Measurements from ENCODE around the gene DKK3.

DKK3 gene

GRCh38 chr11:12029738-12030363, 21.4 kb upstream of the DKK3 start:
- DNase-seq = no peak

- DNase-seq = no peak
These were observed 20.7 kb upstream of the DKK3 start for GRCh38 chr11:12029119-12029518.

- no peak for DNase-seq
These were observed 19.9 kb upstream of the DKK3 start for GRCh38 chr11:12028303-12028702.

GRCh38 chr11:12026331-12027211, 18.1 kb upstream of the DKK3 start:
- DNase-seq = no peak

GRCh38 chr11:12024254-12024926, 16.0 kb upstream of the DKK3 start:
- DNase-seq = no peak

GRCh38 chr11:12023015-12023414, 14.6 kb upstream of the DKK3 start:
- DNase-seq = no peak

- no peak for DNase-seq
These were observed 12.1 kb upstream of the DKK3 start for GRCh38 chr11:12020546-12020945.

- no peak for DNase-seq
These were observed 11.5 kb upstream of the DKK3 start for GRCh38 chr11:12019866-12020416.

GRCh38 chr11:12019337-12019736, 10.9 kb upstream of the DKK3 start:
- no peak for DNase-seq

- no peak for DNase-seq
These were observed 9.5 kb upstream of the DKK3 start for GRCh38 chr11:12017865-12018453.

- DNase-seq = no peak
These were observed 8.8 kb upstream of the DKK3 start for GRCh38 chr11:12017243-12017678.

- no peak for DNase-seq
These were observed 7.8 kb upstream of the DKK3 start for GRCh38 chr11:12016246-12016645.

GRCh38 chr11:12015486-12015885, 7.1 kb upstream of the DKK3 start:
- no peak for DNase-seq

- no peak for DNase-seq
These were observed 5.4 kb upstream of the DKK3 start for GRCh38 chr11:12013781-12014180.

GRCh38 chr11:12009617-12010321, 1.3 kb upstream of the DKK3 start:
- no peak for DNase-seq

- DNase-seq = no peak
These were observed 577 bp upstream of the DKK3 start for GRCh38 chr11:12008790-12009616.

- no peak for DNase-seq
These were observed 1.2 kb downstream of the DKK3 start for GRCh38 chr11:12007230-12007593.

- no peak for DNase-seq
These were observed 1.7 kb downstream of the DKK3 start for GRCh38 chr11:12006552-12007229.

- DNase-seq = no peak
These were observed 3.0 kb downstream of the DKK3 start for GRCh38 chr11:12005476-12005875.

GRCh38 chr11:12005061-12005460, 3.4 kb downstream of the DKK3 start:
- DNase-seq = no peak

- DNase-seq = no peak
These were observed 4.6 kb downstream of the DKK3 start for GRCh38 chr11:12003815-12004214.
